ENCODE results near the gene UBE2F.

UBE2F gene

GRCh38 chr2:238082151-238082550 lies 115.3 kb downstream of the UBE2F start:
- no peak for DNase-seq (ENCODE audit: low spot score in 2 of 2)
- in situ Hi-C loops (cut with MboI; ENCODE audit: low sequenced_read_pairs), result no loop called here
- H3K4me3 ChIP-seq, result no peak overlapping the region
- H3K4me1 ChIP-seq, result peaks cover 2% of the 10 kb centered on the region
- H3K9me3 ChIP-seq, result no peaks in the 10 kb centered on the region
- no peaks in the 10 kb centered on the region for H3K27me3 ChIP-seq (ENCODE audit: low read depth)
- H3K36me3 ChIP-seq (replicated peaks), result peaks cover 47% of the 10 kb centered on the region

DNA sequence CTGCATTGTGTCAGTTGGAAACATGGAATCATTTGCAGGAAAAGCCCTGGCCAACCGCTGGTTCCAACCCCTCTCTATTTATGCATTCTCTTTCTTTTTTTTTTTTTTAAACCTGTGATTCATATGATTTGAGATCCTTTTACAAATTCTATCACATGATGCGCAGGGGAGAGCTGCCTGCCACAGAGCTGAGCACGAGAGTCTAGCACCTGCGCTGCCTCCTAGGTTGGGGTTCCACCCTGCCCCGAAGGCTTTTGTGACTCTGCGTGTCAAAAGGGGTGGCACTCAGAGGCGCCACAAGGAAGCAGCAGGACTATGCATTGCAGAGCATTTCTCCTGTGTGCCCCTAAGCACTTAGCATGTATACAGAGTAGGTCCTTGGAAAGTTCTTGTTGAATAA lies 116.0 kb downstream of the UBE2F start:
- Histone ChIP-seq H3K9me3 (no peaks in the 10 kb centered on the region), H3K27me3 (ENCODE audit: low read depth) (no peaks in the 10 kb centered on the region), H3K36me3 (replicated peaks) (peaks cover 47% of the 10 kb centered on the region), H3K4me3 (no peak overlapping the region), H3K4me1 (peaks cover 7% of the 10 kb centered on the region)
- DNase-seq (ENCODE audit: low spot score in 2 of 2), result no peak
- in situ Hi-C loops (cut with MboI; ENCODE audit: low sequenced_read_pairs), result no loop called here

GRCh38 chr2:238083919-238084318 lies 117.1 kb downstream of the UBE2F start:
- peaks cover 7% of the 10 kb centered on the region for H3K4me1 ChIP-seq
- no peak overlapping the region for H3K4me3 ChIP-seq
- in situ Hi-C loops (cut with MboI; ENCODE audit: low sequenced_read_pairs), result no loop called here
- no peaks in the 10 kb centered on the region for H3K9me3 ChIP-seq
- H3K27me3 ChIP-seq (ENCODE audit: low read depth), result no peaks in the 10 kb centered on the region
- DNase-seq (ENCODE audit: low spot score in 2 of 2), result no peak
- H3K36me3 ChIP-seq (replicated peaks), result peaks cover 44% of the 10 kb centered on the region

- Histone ChIP-seq H3K4me1 (peaks cover 7% of the 10 kb centered on the region), H3K4me3 (no peak overlapping the region), H3K36me3 (replicated peaks) (peaks cover 44% of the 10 kb centered on the region), H3K27me3 (ENCODE audit: low read depth) (no peaks in the 10 kb centered on the region), H3K9me3 (no peaks in the 10 kb centered on the region)
- in situ Hi-C loops (cut with MboI; ENCODE audit: low sequenced_read_pairs), result no loop called here
- DNase-seq (ENCODE audit: low spot score in 2 of 2), result no peak
Measured at GRCh38 chr2:238084761-238085160, 117.9 kb downstream of the UBE2F start.

- H3K9me3 ChIP-seq, result no peaks in the 10 kb centered on the region
- H3K27me3 ChIP-seq (ENCODE audit: low read depth), result no peaks in the 10 kb centered on the region
- H3K36me3 ChIP-seq (replicated peaks), result peaks cover 38% of the 10 kb centered on the region
- DNase-seq (ENCODE audit: low spot score in 2 of 2), result no peak
- peaks cover 7% of the 10 kb centered on the region for H3K4me1 ChIP-seq
- in situ Hi-C loops (cut with MboI; ENCODE audit: low sequenced_read_pairs), result no loop called here
- no peak overlapping the region for H3K4me3 ChIP-seq
Measured at GRCh38 chr2:238085899-238086298, 119.1 kb downstream of the UBE2F start.

GRCh38 chr2:238087211-238087610 lies 120.4 kb downstream of the UBE2F start:
- peak in 1 of 2 experiments; percentile 53 for DNase-seq (ENCODE audit: low spot score in 2 of 2)
- Histone ChIP-seq H3K9me3 (no peaks in the 10 kb centered on the region), H3K27me3 (ENCODE audit: low read depth) (no peaks in the 10 kb centered on the region), H3K4me3 (no peak overlapping the region), H3K4me1 (peaks cover 7% of the 10 kb centered on the region), H3K36me3 (replicated peaks) (peaks cover 38% of the 10 kb centered on the region)
- in situ Hi-C loops (cut with MboI; ENCODE audit: low sequenced_read_pairs), result no loop called here

DNA sequence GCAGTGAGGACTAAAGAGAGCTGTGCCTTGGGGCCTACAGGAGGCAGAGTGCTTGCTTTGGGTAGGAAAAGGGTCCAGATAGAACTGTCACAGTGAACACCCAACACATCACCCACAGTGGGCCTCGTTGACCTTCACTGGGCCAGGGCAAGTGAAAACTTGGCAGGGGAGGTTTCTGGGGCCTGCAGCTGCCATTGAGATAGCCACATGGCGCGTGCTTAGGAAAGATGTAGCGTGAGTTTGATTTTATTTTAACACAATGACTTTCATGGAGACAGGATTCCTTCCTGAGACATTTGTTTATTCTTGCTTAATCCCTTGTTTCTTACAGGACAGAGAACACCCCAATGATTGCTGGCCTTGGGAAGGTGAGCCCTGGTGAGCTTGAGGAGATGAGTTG lies 124.1 kb downstream of the UBE2F start:
- Histone ChIP-seq H3K4me1 (peaks cover 7% of the 10 kb centered on the region), H3K4me3 (no peak overlapping the region), H3K27me3 (ENCODE audit: low read depth) (no peaks in the 10 kb centered on the region), H3K36me3 (replicated peaks) (peaks cover 23% of the 10 kb centered on the region), H3K9me3 (no peaks in the 10 kb centered on the region)
- in situ Hi-C loops (cut with MboI; ENCODE audit: low sequenced_read_pairs), result no loop called here
- DNase-seq (ENCODE audit: low spot score in 2 of 2), result no peak

DNA sequence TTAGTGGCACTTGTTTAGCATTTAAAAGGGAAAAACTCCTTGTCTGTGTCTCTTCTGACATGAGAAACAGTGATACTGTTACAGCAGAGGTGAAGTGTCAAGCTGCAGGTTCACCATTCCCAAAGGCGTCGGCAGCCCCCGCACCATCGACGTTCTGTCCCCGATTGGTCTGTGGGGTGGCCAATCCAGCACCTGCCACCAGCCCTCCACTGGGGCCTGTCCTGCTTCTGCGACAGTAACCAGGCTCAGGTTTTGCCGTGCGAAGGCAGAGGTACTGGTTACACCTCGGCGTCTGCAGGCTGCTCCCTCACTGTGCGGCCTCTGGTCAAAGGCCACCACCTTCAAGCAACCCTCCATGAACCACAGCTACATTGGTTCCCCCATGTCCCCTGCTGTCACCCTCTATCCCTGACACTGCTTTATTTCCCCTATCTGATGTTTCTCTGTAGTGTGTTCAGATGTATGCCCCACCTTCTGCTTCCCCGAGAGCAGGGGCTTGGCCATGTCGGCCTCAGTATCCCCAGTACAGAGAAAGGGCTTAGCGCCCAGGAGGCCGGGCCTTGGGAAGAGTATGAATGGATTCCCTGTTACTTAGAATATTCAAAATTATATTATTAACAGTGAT lies 124.7 kb downstream of the UBE2F start:
- peaks cover 24% of the 10 kb centered on the region for H3K36me3 ChIP-seq (replicated peaks)
- no peak for DNase-seq (ENCODE audit: low spot score in 2 of 2)
- in situ Hi-C loops (cut with MboI; ENCODE audit: low sequenced_read_pairs), result no loop called here
- no peak overlapping the region for H3K4me3 ChIP-seq
- H3K27me3 ChIP-seq (ENCODE audit: low read depth), result no peaks in the 10 kb centered on the region
- H3K4me1 ChIP-seq, result peaks cover 7% of the 10 kb centered on the region
- H3K9me3 ChIP-seq, result no peaks in the 10 kb centered on the region

All from HAP-1 (cell line).